22Rv1 (cell line): ENCODE results near the gene PKHD1.
A peak's percentile ranks its signal among the peaks of the same experiment; 100 is the strongest.

Source experiments
- CTCF ChIP-seq: fragments of 450-650 bp; IDR thresholded peaks from 2 replicates; pipeline ENCODE4 v1.5.1; 2017; ENCODE audit warnings: mild to moderate bottlenecking
- ZFX ChIP-seq: fragments of 450-650 bp; IDR thresholded peaks from 2 replicates; pipeline ENCODE4 v1.6.1; 2017; ENCODE audit warnings: antibody characterized with exemption, borderline replicate concordance

DNA sequence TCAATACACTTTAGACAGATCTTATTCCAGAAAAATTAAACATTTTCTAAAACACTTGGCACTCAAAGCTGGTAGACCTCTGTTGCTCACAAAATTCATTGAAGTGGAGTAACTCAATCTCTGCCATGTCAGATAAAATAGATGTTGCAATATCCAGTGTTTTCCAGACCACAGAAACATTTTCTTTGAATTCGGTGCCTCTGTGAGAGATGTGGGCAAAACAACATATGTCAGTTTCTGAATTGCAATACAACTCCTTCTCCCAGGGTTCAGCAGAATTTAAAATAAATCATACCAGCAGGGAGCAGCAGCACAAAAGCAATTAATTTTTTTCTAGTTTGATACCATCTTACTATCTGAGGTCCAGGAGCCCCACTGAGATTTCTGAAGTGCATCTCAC lies 11.3 kb upstream of the PKHD1 start:
- TF ChIP-seq CTCF (peak; percentile 24; the same call in 1 of the 2 replicates), ZFX (no peak)
